Ishikawa (cell line): Measurements from ENCODE around the gene SSR4.

Experiments used
- CEBPB ChIP-seq: IDR thresholded peaks from 2 replicates; pipeline ENCODE4 v1.6.1; 2012
- CREB1 ChIP-seq: IDR thresholded peaks from 2 replicates; pipeline ENCODE4 v1.6.1; 2012; ENCODE audit warnings: low read depth
- EGR1 ChIP-seq: IDR thresholded peaks from 2 replicates; pipeline ENCODE4 v1.6.1; 2012
- EP300 ChIP-seq: IDR thresholded peaks from 2 replicates; pipeline ENCODE4 v1.6.1; 2012; ENCODE audit warnings: borderline replicate concordance
- FOXM1 ChIP-seq: IDR thresholded peaks from 2 replicates; pipeline ENCODE4 v1.6.1; 2012; ENCODE audit warnings: low read depth, borderline replicate concordance
- NFIC ChIP-seq: IDR thresholded peaks from 2 replicates; pipeline ENCODE4 v1.6.1; 2012
- RAD21 ChIP-seq: IDR thresholded peaks from 2 replicates; pipeline ENCODE4 v1.6.1; 2012; ENCODE audit warnings: low read depth
- TAF1 ChIP-seq: IDR thresholded peaks from 2 replicates; pipeline ENCODE4 v1.6.1; 2012; ENCODE audit warnings: low read depth, mild to moderate bottlenecking
- TCF12 ChIP-seq: IDR thresholded peaks from 2 replicates; pipeline ENCODE4 v1.6.1; 2012; ENCODE audit warnings: low read depth
- TEAD4 ChIP-seq: IDR thresholded peaks from 2 replicates; pipeline ENCODE4 v1.6.1; 2012
- USF1 ChIP-seq: IDR thresholded peaks from 2 replicates; pipeline ENCODE4 v1.6.1; 2012
- YY1 ChIP-seq: IDR thresholded peaks from 2 replicates; pipeline ENCODE4 v1.6.1; 2012; ENCODE audit warnings: low read depth
- ZBTB7A ChIP-seq: IDR thresholded peaks from 2 replicates; pipeline ENCODE4 v1.6.1; 2012; ENCODE audit warnings: low read depth
- TF ChIP-seq, protein P1 (sequence below): IDR thresholded peaks from 2 replicates; pipeline ENCODE4 v1.6.1; 2012
- TF ChIP-seq, protein P2 (sequence below): IDR thresholded peaks from 2 replicates; pipeline ENCODE4 v1.6.1; 2012; ENCODE audit warnings: low read depth, mild to moderate bottlenecking

SSR4 gene

DNA sequence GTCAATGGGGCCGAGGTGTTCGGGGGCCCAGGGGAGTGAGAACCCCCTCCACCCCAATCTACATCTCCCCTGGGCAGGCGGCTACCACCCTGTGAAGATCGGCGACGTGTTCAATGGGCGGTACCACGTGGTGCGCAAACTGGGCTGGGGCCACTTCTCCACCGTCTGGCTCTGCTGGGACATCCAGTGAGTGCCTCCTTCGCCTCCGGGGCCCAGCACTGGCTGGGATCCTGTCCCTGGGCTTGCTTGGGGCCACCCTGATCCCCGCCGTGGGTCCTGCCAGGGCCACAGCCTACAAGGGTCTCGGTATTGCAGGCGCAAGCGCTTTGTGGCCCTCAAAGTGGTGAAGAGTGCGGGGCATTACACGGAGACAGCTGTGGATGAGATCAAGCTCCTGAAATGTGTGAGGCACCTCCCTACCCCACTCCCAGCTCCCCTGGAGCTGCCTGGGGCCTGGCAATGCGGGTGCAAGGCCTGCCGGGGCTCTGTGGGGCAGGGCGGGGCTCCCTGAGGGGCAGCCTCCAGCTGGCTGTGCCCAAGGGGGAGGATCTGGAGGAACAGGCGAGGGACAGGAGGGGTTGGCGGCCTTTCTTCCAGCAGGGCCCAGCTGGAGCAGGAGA is 12.9 kb upstream of the SSR4 start:
- TF ChIP-seq FOXM1 (no peak), TCF12 (no peak), ZBTB7A (no peak), TAF1 (no peak), TEAD4 (no peak), EGR1 (no peak), YY1 (no peak), CEBPB (no peak), CREB1 (no peak), EP300 (no peak), RAD21 (no peak), USF1 (no peak), NFIC (no peak)
- TF ChIP-seq, protein P1, sequence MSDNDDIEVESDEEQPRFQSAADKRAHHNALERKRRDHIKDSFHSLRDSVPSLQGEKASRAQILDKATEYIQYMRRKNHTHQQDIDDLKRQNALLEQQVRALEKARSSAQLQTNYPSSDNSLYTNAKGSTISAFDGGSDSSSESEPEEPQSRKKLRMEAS, result no peak
- TF ChIP-seq, protein P2, sequence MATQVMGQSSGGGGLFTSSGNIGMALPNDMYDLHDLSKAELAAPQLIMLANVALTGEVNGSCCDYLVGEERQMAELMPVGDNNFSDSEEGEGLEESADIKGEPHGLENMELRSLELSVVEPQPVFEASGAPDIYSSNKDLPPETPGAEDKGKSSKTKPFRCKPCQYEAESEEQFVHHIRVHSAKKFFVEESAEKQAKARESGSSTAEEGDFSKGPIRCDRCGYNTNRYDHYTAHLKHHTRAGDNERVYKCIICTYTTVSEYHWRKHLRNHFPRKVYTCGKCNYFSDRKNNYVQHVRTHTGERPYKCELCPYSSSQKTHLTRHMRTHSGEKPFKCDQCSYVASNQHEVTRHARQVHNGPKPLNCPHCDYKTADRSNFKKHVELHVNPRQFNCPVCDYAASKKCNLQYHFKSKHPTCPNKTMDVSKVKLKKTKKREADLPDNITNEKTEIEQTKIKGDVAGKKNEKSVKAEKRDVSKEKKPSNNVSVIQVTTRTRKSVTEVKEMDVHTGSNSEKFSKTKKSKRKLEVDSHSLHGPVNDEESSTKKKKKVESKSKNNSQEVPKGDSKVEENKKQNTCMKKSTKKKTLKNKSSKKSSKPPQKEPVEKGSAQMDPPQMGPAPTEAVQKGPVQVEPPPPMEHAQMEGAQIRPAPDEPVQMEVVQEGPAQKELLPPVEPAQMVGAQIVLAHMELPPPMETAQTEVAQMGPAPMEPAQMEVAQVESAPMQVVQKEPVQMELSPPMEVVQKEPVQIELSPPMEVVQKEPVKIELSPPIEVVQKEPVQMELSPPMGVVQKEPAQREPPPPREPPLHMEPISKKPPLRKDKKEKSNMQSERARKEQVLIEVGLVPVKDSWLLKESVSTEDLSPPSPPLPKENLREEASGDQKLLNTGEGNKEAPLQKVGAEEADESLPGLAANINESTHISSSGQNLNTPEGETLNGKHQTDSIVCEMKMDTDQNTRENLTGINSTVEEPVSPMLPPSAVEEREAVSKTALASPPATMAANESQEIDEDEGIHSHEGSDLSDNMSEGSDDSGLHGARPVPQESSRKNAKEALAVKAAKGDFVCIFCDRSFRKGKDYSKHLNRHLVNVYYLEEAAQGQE, result no peak

DNA sequence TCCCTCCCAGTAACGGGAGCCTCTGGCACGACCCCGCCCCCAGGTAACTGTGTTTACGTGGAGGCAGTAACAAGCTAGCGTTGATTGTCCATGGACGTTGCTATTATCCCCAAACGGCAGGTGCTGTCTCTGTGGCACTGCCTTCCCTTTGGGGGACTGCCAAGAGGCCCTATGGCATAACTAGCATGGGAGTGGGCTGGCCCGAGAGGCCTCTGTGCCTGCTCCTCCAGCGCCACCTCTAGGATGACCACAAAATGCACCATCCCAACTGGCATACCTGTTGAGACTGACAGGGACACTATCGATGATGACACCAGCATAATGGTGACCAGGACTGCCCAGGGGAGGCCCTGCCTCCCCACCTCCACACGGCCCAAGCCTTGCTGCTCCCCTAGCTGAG is 12.2 kb upstream of the SSR4 start:
- TF ChIP-seq ZBTB7A, result no peak
- no peak for TF ChIP-seq TEAD4
- TF ChIP-seq EP300, result no peak
- TF ChIP-seq USF1, result no peak

- TF ChIP-seq TAF1 (no peak), CEBPB (no peak), FOXM1 (no peak), CREB1 (no peak), YY1 (no peak), TCF12 (no peak), USF1 (no peak), TEAD4 (no peak), EGR1 (no peak)
- TF ChIP-seq, protein P1, result no peak
- TF ChIP-seq, protein P2, result no peak
Measured at GRCh38 chrX:153782871-153783270, 11.6 kb upstream of the SSR4 start.

GRCh38 chrX:153783378-153784013 is 11.0 kb upstream of the SSR4 start:
- TF ChIP-seq, protein P1, result no peak

DNA sequence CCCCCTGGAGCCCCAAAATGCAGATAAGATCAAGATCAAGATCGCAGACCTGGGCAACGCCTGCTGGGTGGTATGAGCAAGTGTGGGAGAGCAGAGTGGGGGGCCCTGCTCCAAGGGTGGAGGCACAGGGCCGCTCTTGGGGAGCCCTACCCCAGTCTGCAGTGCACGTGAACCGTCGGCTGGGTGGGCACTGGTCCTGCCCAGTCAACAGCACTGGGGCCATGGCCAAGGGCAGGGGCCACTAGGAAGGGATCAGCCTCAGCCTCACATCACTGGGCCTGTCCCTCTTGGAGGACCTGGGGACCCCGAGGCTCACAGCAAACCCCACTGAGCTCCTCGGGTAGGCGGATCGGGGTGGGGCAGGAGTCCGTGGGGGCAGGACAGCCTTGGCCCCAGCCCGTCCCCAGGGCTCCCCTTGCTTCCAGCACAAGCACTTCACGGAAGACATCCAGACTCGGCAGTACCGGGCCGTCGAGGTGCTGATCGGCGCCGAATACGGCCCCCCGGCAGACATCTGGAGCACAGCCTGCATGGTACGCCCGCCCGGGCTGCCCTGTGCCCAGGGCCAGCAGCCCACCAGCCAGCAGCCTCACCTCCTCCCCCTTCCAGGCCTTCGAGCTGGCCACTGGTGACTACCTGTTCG is 10.0 kb upstream of the SSR4 start:
- TF ChIP-seq NFIC, result no peak
- TF ChIP-seq RAD21, result no peak
- no peak for TF ChIP-seq YY1
- TF ChIP-seq EGR1, result no peak

- no peak for TF ChIP-seq USF1
Measured at GRCh38 chrX:153786669-153787068, 7.8 kb upstream of the SSR4 start.
